HG03097 (cell line): Measurements from ENCODE around the gene LBHD1.
A peak's percentile ranks its signal among the peaks of the same experiment; 100 is the strongest.
"Not testable (repeated sequence)": the region's sequence is repeated elsewhere in the genome, so short reads cannot be mapped to it uniquely, and the experiment has no call there.

Experiments
- ATAC-seq: cut with Tn5 transposase; IDR thresholded peaks from one replicate; pipeline ENCODE4 v1.9.1; 2021; ENCODE audit not compliant: unreplicated experiment, low FRiP score

The LBHD1 gene

DNA sequence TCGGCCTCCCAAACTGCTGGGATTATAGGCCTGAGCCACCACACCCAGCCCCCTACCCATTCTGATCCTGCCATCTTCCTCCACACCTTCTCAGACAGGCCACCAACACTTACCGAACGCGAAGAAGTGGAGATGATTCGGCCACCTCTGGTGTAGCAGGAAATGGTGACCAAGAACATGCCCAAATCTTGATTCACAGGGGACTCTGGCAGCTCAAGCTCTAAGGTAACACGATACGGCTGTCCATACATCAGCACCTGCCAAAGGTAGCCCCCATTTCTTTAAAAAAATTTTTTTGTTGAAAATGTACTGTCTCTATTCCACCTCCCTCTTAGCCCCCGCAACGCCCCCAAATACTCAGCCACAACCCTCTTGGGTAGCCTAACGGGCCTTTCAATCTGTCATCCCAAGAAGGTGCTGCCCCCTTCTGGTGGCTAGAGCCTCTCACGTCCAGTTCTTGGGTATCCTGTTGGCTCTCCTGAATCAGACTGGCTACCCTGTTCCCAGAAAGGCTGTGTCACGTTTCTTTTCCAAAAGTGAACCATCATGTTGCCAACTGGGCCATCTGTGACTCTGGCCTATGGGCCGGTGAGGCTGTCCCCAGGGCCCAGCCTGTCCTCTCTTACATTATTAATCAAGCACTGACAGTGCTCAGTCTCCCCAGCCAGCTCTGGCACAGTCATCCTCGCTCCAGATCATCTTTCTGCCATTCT, 22.5 kb upstream of the LBHD1 start:
- ATAC-seq: no peak

DNA sequence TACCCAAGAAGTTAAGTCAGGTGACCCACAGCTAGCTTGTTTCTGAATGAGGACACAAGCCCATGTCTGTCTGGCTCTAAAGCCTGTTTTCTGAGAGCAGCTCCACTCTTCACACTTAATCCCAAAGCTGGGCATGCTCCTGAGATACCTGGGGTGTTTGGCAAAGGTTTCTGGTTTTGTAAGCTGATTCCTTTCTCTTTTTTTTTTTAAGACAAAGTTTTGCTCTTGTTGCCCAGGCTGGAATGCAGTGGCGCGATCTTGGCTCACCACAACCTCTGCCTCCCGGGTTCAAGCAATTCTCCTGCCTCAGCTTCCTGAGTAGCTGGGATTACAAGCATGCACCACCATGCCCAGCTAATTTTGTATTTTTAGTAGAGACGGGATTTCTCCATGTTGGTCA, 21.6 kb upstream of the LBHD1 start:
- not testable (repeated sequence) for ATAC-seq

DNA sequence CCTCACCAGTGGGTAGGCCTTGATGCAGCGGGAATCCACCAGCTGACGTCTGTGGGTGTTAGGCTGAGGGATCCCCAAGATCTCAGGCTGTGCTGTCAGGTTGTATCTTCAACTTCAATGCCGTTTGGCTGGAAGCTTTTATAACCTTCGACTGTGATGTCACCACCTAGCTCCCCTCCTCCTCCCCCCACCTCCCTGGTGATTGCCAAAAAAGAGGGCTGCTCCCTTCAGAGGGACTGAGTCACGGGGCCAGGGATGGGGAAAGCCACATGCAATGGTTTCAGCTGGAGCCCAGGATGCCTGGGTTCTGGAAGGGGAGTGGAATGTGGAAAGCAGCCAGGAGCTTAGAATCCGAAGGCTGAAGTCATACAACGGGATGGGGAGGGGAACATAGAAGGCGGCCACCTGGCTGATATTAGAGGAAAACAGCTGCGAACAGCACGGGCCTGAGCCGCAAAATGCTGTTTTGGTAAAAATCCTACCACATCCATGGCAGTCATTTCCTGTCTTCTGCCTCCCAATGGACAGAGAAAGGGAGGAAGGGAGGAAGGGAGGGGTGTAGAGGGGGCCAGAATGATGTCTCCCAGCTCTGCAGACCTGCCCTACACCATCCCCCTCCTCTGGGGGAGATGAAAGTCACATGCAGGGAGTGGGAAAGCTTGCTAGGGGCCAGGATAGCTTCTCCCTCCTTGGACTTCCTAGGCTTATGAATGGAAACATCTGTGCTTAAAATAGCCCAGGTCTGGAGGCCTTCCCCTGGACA, 17.5 kb upstream of the LBHD1 start, which contains the start of gene LRRN4CL:
Gene LRRN4CL (minus strand): TSS at position 110 of the 763 bp plus-strand sequence. CDS start 1,022 bp downstream, outside the sequence.
- no peak for ATAC-seq

DNA sequence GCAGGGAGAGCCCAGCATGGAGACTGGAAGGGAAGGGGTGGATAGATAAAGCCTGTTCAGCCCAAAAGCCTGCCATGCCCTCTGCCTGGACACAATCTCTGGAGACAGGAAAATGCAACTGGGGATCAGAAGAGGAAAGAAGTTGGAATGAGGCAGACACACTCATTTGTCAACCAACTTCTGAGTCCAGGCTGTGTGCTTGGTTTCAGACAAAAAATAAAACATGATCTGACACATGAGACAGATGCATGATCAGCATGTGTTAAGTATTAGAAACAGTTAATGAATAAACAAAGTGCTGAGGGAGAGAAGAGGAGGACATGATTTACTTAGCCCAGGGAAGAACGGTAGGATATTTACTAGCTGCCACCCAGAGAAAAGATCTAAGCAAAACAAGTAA, 16.4 kb upstream of the LBHD1 start:
- no peak for ATAC-seq

DNA sequence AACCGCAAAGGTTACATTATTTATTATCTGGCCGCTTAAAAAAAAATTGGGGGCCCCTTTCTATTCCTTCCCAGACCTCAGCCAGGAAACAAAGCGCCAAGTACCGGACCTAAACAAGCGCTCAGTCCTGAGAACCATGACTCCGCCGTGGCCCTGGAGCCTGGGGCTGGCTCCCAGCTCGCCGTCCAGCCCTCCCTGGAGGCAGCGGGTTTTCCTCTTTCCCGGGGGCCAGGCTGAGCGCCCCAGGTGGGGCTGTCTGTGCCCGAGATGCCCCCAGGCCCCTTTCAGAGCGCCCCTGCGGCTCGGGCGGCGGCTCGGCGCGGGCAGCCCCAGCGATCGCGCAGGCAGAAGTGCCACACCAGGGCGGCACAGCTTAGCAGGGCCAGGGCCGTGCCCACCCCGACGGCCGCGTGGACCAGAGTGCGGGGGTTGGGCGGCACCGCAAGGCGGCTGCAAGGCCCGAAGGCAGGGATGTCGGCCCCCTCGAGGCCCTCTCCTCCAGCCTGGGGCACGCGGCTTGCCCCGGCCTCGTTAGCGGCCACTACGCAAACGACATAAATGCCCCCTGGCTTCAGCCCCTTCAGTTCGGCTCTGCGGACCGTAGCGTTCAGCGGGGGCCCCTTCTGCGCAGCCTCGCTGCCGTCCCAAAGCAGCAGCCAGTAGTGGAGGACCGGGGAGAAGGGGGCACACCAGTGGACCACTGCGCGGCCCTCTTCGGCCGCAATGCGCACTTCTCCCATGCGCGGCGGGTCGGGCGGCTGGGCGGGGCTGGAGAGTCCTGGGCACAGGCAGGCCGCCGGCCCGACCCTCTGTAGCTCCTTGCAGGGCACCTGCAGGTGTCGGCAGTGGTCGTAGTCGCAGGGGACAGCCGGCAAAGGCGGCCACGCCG, 15.7 kb upstream of the LBHD1 start:
- ATAC-seq: no peak

DNA sequence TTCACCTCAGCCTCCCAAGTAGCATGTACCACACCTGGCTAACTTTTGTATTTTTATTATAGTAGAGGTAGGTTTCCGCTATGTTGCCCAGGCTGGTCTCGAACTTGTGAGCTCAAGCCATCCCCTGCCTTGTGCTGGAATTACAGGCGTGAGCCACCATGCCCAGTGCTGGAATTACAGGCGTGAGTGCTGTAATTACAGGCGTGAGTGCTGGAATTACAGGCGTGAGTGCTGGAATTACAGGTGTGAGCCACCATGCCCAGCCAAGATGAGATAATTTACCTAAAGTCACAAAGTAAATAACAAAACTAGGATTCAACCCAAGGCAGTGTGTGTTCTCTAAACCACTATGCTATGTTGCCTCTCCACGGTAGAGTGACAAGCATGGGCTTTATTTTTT, 10.5 kb upstream of the LBHD1 start:
- no peak for ATAC-seq

DNA sequence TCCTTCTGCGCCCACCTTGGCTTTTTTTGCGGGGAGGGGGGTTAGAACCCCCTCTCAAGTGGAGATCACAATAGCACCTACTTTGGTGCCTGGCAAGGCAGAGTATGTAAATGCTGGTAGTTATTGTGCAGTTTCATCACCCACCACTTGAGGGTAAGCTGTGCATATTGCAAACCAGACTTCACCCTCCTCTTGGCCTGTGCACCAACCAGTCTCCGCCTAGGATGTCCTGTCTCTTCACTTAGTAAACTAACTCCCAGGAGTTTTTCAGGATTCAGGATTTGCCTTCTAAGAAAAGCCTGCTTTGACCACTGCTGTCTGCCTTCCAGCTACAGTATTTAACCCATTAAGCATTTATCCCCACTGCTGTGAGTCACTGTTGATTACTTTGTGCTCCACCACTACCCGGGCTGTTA, 8.8 kb upstream of the LBHD1 start:
- ATAC-seq: peak; percentile 55

DNA sequence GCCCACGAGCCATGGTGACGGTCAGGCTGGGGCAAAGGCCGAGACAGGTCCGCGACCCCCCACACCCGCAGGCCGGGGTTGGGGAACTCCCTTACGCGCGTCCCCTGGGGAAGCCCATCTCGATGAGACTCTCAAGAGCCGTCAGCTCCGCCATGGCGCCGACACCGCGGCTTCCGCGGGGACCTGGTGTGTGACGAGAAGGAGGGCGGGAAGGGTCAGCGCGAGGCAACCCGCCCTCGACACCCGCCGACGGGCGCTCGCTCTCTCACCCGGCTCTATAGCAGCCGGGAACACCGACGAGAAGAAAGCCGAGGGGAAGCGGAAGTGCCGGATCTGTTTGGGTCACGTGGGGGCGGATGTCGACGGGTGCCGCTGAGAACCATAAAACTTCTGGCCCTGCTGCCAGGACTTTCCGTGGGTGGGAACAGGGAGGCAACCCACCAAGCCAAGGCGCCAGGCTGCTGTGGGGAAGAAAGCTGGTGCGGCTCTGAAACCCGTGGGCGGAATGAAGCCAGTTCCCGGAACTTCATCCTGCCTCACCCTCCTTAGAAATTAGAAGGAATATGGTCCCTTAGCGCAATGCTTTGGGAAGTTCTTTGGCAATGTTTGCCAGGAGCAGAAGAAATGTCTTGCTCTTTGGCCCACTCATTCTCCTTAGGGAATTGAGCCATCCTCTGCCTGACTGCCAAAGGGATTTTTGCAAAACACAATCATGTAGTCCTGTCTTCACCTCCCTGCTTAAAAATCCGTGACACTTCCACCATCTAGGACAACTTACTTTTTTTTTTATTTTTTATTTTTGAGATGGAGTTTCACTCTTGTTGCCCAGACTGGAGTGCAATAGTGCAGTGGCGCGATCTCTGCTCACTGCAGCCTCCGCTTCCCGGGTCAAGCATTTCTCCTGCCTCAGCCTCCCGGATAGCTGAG, 7.0 kb upstream of the LBHD1 start, which contains the start of gene UBXN1:
Gene UBXN1 (minus strand): TSS at position 304 of the 927 bp plus-strand sequence. CDS start 150 bp downstream, at position 154.
- ATAC-seq: no peak

DNA sequence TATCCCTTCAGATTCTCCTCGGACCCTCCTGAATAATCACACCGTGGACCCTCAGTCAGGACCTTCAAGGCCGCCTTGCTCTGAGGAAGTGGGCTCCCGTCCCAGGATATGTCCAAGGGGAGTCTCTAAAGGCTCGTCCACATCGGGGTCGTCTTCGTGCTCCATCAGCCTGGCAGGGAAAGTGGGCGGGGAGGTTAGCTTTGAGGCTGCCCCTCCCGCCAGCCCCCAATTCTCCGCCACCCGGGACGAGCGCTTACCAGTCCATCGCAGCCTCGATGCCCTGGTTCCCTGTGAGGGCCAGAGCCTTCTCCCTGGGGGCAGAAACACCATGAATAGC, 6.3 kb upstream of the LBHD1 start:
- ATAC-seq: no peak

DNA sequence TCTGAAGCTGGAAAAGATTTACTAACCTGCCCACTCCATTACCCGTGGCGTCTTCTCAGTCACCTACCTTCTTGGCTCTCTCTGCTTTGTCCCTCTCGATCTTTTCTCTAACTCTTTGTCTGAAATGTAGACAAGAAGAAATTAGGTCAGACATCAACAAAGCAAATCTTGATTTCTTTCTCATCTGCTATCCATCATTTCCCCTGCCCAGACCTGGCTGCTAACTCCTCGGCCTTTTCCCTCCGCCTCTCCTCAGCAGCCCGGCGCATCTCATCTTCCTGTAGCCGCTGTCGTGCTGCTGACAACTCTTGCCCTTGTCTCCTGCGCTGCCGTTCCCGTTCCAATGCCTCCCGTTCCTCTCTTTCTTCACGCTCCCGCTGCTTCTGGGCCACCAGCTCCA, 5.6 kb upstream of the LBHD1 start:
- ATAC-seq: no peak

DNA sequence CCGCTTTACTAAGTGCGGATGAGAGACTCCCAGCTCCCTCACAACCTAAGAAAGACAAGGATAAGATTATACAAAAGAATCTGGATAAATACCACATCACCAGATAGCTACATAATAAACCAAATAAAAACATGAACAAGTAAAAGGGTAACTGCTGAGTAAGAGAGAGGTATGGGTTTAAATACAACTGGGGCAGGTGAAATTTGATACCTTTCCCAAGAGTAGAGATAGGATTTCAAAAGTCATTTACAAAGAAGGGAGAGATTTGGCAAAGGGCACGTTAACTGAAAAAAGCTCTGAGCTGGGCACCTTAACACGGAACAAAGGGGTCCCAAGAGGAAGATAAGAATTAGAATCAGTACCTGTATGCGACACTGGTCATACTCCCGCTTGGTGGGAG, 5.1 kb upstream of the LBHD1 start:
- ATAC-seq: no peak

DNA sequence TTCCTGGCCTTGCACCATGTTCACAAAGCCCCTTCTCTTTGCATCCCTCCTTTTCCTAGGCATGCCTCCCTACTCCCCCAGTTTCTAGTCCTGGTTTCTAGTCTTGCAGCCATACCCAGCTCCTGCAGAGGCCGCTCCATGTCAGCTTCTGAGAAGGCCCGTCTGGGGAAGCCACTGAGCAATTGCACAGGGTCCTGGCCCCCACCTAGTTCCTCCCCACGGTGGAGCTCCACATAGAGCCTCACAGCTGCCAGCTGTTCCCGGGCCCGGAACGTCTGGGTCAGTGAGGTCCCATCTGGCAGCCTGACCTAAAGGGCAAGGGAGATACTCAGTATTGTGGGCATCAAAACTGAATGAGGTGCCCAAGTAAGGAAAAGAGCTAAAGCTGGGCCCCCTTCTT, 4.6 kb upstream of the LBHD1 start:
- ATAC-seq: no peak

DNA sequence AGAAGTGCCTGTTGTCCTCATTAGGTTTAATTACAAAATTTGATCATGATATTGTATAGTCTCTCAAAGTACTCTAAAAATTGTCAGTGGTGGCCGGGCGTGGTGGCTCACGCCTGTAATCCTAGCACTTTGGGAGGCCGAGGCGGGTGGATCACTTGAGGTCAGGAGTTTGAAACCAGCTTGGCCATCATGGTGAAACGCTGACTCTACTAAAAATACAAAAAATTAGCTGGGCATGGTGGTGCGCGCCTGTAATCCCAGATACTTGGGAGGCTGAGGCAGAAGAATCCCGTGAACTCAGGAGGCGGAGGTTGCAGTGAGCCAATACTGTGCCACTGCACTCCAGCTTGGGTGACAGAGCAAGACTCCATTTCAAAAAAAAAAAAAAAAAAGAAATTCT, 3.3 kb upstream of the LBHD1 start:
- not testable (repeated sequence) for ATAC-seq

DNA sequence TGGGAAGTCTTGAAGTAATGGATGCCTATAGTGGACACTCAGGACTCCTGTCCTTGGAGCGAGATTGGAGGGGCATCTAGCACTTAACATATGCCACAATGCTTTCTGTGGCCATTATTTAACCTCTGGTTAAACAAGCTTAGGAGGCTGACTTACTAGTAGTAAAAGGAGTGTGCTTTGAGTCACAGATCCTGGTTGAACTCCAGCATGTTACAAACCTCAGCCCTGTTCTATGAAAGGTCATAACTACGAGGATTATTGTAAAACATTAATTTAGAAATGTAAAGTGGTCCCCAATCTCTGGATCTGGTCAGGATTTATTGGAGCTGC, 1.1 kb upstream of the LBHD1 start:
- no peak for ATAC-seq

DNA sequence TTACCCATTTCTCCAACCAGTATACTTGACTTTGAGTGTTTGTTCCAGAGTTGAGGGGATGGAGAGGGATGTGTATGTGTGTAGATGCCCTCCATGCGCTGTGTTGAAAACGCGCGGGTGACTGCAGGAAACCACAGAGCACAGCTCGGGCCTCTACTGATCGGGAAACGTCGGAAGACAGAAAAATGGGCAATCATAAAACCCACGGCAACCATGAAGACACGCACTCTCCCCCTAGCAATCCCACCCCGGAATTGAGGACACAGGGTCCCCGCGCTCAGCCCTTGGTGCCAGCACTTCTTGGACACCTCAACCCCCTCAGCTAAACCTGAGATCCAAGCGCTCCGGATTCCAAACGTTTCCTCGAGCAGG, 845 bp downstream of the LBHD1 start:
- no peak for ATAC-seq

DNA sequence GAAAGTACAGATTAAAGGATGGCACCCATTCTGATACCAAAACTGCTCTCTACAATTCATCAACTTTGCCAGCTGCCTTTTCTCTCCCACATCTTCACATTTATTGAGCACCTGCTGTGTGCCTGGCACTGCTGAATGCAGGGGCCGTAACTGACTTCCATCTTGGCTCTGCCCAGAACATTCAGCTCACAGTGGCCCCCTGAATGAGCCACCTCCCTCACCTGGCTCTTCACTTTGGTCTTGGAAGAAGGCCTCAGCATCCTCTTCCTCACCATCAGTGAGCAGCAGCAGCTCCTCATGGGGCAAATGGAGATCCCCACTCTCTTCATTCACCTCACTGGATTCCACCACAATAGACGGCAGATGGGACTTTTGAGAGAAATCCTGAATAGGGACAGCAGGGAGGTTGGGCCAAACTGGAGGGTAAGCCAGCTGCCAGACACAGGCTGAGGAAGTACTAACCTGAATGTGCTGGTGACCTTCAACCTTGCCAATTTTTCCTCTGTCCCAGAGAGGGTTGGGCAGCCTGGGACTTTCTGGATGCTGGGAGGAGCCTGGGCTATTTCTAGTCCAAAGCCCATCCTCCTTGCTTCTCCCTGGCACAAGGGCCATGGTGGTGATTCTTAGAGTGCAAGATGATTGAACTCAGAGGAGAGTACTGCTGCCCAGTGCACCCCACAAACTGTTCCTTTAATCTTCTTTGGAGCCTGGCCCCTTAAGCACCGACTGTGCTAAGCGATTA, 2.5 kb downstream of the LBHD1 start:
- ATAC-seq: no peak

DNA sequence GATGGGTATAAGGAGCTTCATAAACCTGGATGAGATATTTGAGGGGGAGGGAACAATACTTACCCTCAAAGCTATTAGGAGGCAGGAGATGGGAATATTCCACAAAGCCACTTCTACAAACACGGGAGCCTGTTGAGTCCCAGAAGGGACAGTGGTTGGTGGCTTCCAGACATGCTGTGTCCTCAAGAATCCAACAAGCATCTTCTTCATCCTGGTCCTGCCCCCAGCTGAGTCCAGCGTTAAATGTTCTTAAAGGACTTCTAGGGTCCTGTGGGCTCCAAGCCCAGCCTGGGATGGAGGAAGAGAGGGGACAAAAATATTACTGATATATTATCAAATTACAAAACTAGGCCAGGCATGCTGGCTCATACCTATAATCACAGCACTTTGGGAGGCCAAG, 4.6 kb downstream of the LBHD1 start:
- ATAC-seq: no peak

DNA sequence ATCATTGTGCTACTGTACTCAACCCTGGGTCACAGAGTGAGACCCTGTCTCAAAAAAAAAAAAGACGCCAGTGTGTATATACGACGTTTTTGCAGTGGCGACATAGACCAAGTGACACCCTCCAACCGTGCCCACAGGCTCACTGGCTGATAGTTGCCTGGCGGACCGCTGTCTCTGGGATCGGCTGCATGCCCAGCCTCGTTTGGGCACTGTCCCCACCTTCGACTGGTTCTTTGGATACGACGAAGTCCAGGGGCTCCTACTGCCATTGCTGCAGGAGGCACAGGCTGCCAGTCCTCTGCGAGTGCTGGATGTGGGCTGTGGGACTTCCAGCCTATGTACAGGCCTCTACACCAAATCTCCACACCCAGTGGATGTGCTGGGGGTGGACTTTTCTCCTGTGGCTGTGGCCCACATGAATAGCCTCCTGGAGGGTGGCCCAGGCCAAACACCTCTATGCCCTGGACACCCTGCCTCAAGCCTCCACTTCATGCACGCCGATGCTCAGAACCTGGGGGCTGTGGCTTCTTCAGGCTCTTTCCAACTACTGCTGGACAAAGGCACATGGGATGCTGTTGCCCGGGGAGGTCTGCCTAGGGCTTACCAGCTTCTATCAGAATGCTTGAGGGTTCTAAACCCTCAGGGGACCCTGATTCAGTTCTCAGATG, 5.7 kb downstream of the LBHD1 start:
- ATAC-seq: no peak
